Mesendoderm (in vitro differentiated cells): ENCODE data around the gene SERINC4.

ENCODE experiments used
- DNase-seq: peaks from one replicate; pipeline ENCODE4 v3.0.0; 2013
- H2AK5ac ChIP-seq: 2 replicates; pipeline ENCODE4 v1.6.1; 2013; ENCODE audit warnings: low read length, inconsistent platforms
- H2BK120ac ChIP-seq: 2 replicates; pipeline ENCODE4 v1.6.1; 2013; ENCODE audit warnings: low read depth, mild to moderate bottlenecking, low read length, moderate library complexity, mixed read lengths
- H2BK15ac ChIP-seq: replicated peaks from 2 replicates; pipeline ENCODE4 v1.6.1; 2013; ENCODE audit warnings: low read depth, mild to moderate bottlenecking, moderate library complexity
- H2BK5ac ChIP-seq: 2 replicates; pipeline ENCODE4 v1.6.1; 2013; ENCODE audit warnings: low read length, inconsistent platforms
- H3K18ac ChIP-seq: 2 replicates; pipeline ENCODE4 v1.6.1; 2013; ENCODE audit warnings: mild to moderate bottlenecking, low read length, mixed read lengths
- H3K23ac ChIP-seq: one replicate; pipeline ENCODE4 v1.6.1; 2013; ENCODE audit warnings: low read length
- H3K27ac ChIP-seq: 2 replicates; pipeline ENCODE4 v1.5.1; 2013; ENCODE audit warnings: low read depth, mild to moderate bottlenecking, inconsistent platforms, low read length, moderate library complexity
- H3K27me3 ChIP-seq: 2 replicates; pipeline ENCODE4 v1.6.1; 2013; ENCODE audit warnings: low read length, control low read depth, mild to moderate bottlenecking, inconsistent platforms; ENCODE audit not compliant: insufficient read depth, poor library complexity
- H3K36me3 ChIP-seq: 2 replicates; pipeline ENCODE4 v1.6.1; 2013; ENCODE audit warnings: low read length, inconsistent platforms; ENCODE audit not compliant: control insufficient read depth, insufficient read depth
- H3K4ac ChIP-seq: one replicate; pipeline ENCODE4 v1.6.1; 2013; ENCODE audit warnings: low read depth, mild to moderate bottlenecking, low read length, moderate library complexity
- H3K4me1 ChIP-seq: 2 replicates; pipeline ENCODE4 v1.6.1; 2013; ENCODE audit warnings: low read depth, low read length, inconsistent platforms; ENCODE audit not compliant: control insufficient read depth
- H3K4me2 ChIP-seq: 2 replicates; pipeline ENCODE4 v1.6.1; 2013; ENCODE audit warnings: low read length
- H3K4me3 ChIP-seq: 2 replicates; pipeline ENCODE4 v1.5.1; 2013; ENCODE audit warnings: mild to moderate bottlenecking, low read length
- H3K56ac ChIP-seq: one replicate; pipeline ENCODE4 v1.6.1; 2013; ENCODE audit warnings: low read length
- H3K79me1 ChIP-seq: 2 replicates; pipeline ENCODE4 v1.6.1; 2013; ENCODE audit warnings: low read length, inconsistent platforms
- H3K79me2 ChIP-seq: 2 replicates; pipeline ENCODE4 v1.6.1; 2013; ENCODE audit warnings: mild to moderate bottlenecking, low read length; ENCODE audit not compliant: control insufficient read depth, insufficient read depth
- H3K9ac ChIP-seq: 2 replicates; pipeline ENCODE4 v1.6.1; 2013; ENCODE audit warnings: low read length, inconsistent platforms
- H4K5ac ChIP-seq: one replicate; pipeline ENCODE4 v1.6.1; 2013; ENCODE audit warnings: low read length
- H4K8ac ChIP-seq: one replicate; pipeline ENCODE4 v1.6.1; 2013; ENCODE audit warnings: low read depth, mild to moderate bottlenecking, control low read depth, low read length, moderate library complexity
- WGBS: extraction: QIAGEN DNeasy Blood & Tissue Kit; methylation state at CpG from one replicate; pipeline ENCODE4 v1.1.7; 2013; ENCODE audit warnings: low lambda C conversion rate, missing lambda C conversion rate; ENCODE audit not compliant: insufficient coverage; ENCODE audit errors: extremely low coverage; 5-methylcytosine and 5-hydroxymethylcytosine counted together

SERINC4 gene

DNA sequence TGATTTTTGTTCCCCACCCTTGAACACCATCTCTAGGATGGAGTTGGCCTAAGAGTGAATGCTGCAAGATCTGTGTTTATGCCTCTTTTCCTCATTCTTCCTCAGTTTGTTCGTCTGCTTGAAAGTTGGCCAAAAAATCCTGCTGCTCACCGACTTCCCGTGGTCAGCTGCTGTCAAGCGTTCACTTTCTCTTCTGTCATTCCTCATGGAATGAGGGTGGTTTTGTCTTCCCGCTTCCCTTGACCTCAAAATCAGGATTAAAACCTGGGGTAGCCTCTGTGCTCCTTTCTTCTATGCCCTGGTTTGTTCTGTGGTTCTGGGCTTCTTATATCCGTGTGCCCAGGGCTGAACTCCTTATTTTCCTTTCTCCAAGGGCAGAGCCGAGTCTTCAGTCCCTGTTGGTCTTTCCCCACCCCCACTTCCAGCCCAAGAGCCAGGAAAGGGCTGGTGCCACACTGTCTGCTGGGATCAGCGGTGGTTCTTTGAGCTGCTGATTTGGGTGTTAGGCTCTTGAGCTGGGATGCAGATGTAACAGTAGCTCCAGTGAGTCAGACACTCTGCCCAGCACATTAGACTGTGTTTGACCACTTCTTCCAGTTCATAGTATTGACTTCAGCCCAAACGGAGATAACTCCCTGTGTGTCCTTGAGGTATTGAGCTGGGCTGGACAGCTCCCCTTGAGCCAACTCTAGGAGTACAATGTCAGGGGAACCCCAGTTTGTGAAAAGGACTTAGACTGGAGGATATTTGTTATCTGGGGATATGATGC is 5.6 kb downstream of the SERINC4 start:
- Histone ChIP-seq H2BK15ac (no peak overlapping the region), H4K5ac (no peak overlapping the region), H3K4me2 (no peak overlapping the region), H3K4me3 (no peak overlapping the region), H3K79me2 (peaks cover 16% of the 10 kb centered on the region), H2BK5ac (no peak overlapping the region), H3K9ac (no peak overlapping the region), H3K79me1 (peaks cover 20% of the 10 kb centered on the region), H2BK120ac (no peak overlapping the region), H3K56ac (no peak overlapping the region), H3K4ac (no peak overlapping the region), H3K27me3 (no peaks in the 10 kb centered on the region), H3K36me3 (peaks cover 2% of the 10 kb centered on the region), H4K8ac (no peak overlapping the region), H2AK5ac (no peak overlapping the region), H3K23ac (no peak overlapping the region), H3K4me1 (peaks cover 23% of the 10 kb centered on the region), H3K18ac (no peak overlapping the region), H3K27ac (no peak overlapping the region)
- DNase-seq = peak; percentile 46
- no CpG with 5 or more reads among the region's 9 CpGs for WGBS

DNA sequence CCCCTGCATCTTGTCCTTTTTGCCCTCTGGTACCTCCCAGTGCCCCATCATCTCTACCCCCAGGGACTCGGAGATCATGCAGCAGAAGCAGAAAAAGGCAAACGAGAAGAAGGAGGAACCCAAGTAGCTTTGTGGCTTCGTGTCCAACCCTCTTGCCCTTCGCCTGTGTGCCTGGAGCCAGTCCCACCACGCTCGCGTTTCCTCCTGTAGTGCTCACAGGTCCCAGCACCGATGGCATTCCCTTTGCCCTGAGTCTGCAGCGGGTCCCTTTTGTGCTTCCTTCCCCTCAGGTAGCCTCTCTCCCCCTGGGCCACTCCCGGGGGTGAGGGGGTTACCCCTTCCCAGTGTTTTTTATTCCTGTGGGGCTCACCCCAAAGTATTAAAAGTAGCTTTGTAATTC is 6.4 kb downstream of the SERINC4 start:
- Histone ChIP-seq H4K8ac (no peak overlapping the region), H3K36me3 (peaks cover 2% of the 10 kb centered on the region), H3K79me1 (peaks cover 20% of the 10 kb centered on the region), H3K27ac (no peak overlapping the region), H3K27me3 (no peaks in the 10 kb centered on the region), H2BK120ac (no peak overlapping the region), H4K5ac (no peak overlapping the region), H2AK5ac (no peak overlapping the region), H3K4me1 (peaks cover 23% of the 10 kb centered on the region), H3K23ac (no peak overlapping the region), H3K4ac (no peak overlapping the region), H3K56ac (peak overlapping the region; percentile 98), H3K79me2 (peaks cover 16% of the 10 kb centered on the region), H2BK5ac (no peak overlapping the region), H3K4me2 (peak overlapping the region; percentile 92), H2BK15ac (no peak overlapping the region), H3K18ac (no peak overlapping the region), H3K9ac (peak overlapping the region; percentile 99), H3K4me3 (no peak overlapping the region)
- WGBS = no CpG with 5 or more reads among the region's 10 CpGs
- DNase-seq = no peak

DNA sequence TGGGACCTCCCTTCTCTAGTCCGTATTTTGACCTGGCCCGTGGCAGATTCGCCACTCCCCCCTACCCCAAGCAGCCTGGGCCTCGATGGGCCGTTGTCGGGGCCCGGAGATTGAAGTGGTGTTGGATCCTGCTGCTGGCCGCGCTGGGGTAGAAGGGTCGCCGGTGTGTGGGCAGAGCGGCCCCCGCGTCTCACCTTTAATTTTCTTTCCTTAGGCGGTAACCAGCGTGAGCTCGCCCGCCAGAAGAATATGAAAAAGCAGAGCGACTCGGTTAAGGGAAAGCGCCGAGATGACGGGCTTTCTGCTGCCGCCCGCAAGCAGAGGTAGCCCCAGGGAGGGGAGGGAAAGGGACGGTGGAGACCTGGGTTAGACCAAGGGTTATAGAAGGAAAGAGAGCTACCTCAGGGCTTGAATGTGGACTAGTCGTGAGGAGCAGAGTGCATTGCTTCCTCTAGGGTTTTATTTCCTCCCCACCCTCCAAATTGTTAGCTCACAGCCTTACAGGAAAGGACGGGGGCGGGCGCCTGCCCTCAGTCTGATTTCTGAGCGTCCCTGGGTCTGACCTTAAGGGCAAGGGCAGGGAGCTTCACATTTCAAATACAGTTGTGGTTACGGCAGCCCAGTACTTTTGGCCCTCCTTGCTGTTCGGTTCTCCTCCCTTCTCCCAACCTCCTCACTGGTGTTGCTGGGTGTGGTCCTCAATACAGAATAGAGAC is 7.1 kb downstream of the SERINC4 start:
- H3K18ac ChIP-seq = peak overlapping the region; percentile 78
- DNase-seq = peak; percentile 59
- peak overlapping the region; percentile 95 for H3K4me3 ChIP-seq
- peak overlapping the region; percentile 92 for H3K4me2 ChIP-seq
- no CpG with 5 or more reads among the region's 33 CpGs for whole genome bisulfite sequencing
- peaks cover 16% of the 10 kb centered on the region for H3K79me2 ChIP-seq
- H3K79me1 ChIP-seq = peaks cover 20% of the 10 kb centered on the region
- H3K4me1 ChIP-seq = peaks cover 23% of the 10 kb centered on the region
- H3K4ac ChIP-seq = peak overlapping the region; percentile 95
- H3K56ac ChIP-seq = peak overlapping the region; percentile 98
- no peak overlapping the region for H2BK120ac ChIP-seq
- H2BK15ac ChIP-seq = no peak overlapping the region
- peak overlapping the region; percentile 21 for H3K27ac ChIP-seq
- H3K27me3 ChIP-seq = no peaks in the 10 kb centered on the region
- H2BK5ac ChIP-seq = peak overlapping the region; percentile 30
- H4K8ac ChIP-seq = no peak overlapping the region
- peak overlapping the region; percentile 99 for H3K9ac ChIP-seq
- peak overlapping the region; percentile 48 for H2AK5ac ChIP-seq
- H3K23ac ChIP-seq = peak overlapping the region; percentile 91
- H3K36me3 ChIP-seq = peaks cover 2% of the 10 kb centered on the region
- H4K5ac ChIP-seq = no peak overlapping the region

DNA sequence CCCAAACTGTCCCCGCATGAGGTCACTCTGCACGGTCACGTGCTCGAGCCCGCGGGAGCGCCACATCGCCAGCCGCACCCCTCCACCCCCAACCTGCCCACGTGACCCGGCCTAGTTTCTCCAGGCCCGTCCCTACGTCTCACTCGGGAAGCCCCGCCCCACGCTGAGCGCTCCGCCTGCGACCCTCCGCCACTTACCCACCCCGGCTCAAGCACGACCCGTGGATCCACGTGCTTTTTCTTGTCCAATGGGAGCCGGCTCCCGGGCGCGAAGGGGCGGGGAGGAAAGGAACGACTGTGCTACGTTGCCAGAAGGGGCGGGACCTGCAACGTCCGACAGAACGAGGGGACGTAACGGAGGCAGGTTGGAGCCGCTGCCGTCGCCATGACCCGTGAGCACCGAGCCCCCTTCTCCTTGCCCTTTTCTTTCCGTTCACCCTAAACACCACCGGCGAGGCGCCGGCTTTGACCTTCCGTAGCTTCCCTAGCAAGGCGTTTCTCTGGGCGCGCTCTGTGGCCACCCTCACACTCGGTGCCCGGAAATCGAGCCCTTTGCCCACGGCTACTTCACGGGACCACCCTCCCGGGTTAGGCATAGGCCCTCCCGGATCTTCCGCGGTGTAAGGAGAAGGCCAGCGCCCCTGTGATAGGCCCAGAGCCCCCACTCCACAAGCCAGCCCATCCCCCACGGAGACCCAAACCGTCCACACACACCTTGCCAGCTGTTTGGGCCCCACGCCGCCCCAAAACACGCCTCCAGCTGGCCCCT is 7.8 kb downstream of the SERINC4 start, which contains the start of gene SERF2:
TSS of gene SERF2 (plus strand) at position 328 of the 768 bp plus-strand sequence. CDS start at position 385, 57 bp downstream.
- Histone ChIP-seq H3K9ac (peak within 1 kb of the TSS; percentile 99), H3K56ac (peak within 1 kb of the TSS; percentile 98), H2AK5ac (peak within 1 kb of the TSS; percentile 48), H3K4ac (peak within 1 kb of the TSS; percentile 95), H3K36me3 (peaks cover 2% of the 10 kb centered on the region), H4K5ac (peak within 1 kb of the TSS; percentile 84), H3K23ac (peak within 1 kb of the TSS; percentile 91), H3K27ac (peak within 1 kb of the TSS; percentile 25), H3K79me2 (peaks cover 16% of the 10 kb centered on the region), H2BK120ac (no peak within 1 kb of the TSS), H3K79me1 (peaks cover 20% of the 10 kb centered on the region), H4K8ac (peak within 1 kb of the TSS; percentile 17), H2BK15ac (no peak within 1 kb of the TSS), H3K18ac (peak within 1 kb of the TSS; percentile 78), H3K27me3 (no peaks in the 10 kb centered on the region), H3K4me2 (peak within 1 kb of the TSS; percentile 92), H3K4me3 (peak within 1 kb of the TSS; percentile 95), H2BK5ac (peak within 1 kb of the TSS; percentile 95), H3K4me1 (peaks cover 23% of the 10 kb centered on the region)
- peak; percentile 100 for DNase-seq
- WGBS = no CpG with 5 or more reads among the region's 66 CpGs

DNA sequence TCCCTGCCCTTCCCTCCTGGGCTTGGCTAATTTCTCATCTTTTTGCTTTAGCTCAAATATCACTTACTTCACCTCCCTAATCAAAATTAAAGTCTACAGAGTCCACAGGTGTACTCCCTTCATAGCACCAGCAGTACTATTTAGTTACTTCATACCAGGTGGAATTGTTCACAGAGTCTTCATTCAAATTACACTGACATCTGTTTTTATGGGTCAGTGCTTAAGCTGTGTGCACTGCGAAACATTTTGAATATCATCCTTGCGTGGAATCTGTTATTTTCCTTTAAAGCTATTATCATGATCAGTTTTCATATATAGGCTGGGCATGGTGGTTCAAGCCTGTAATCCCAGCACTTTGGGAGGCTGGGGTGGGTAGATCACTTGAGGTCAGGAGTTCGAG is 10.6 kb downstream of the SERINC4 start:
- H2BK15ac ChIP-seq = no peak overlapping the region
- H3K4me3 ChIP-seq = no peak overlapping the region
- peaks cover 16% of the 10 kb centered on the region for H3K79me1 ChIP-seq
- H3K79me2 ChIP-seq = peaks cover 16% of the 10 kb centered on the region
- H4K8ac ChIP-seq = no peak overlapping the region
- no peak overlapping the region for H3K4me2 ChIP-seq
- no peak for DNase-seq
- no peak overlapping the region for H3K27ac ChIP-seq
- no peaks in the 10 kb centered on the region for H3K36me3 ChIP-seq
- no peak overlapping the region for H3K18ac ChIP-seq
- no peak overlapping the region for H3K9ac ChIP-seq
- H2BK5ac ChIP-seq = no peak overlapping the region
- H3K56ac ChIP-seq = no peak overlapping the region
- no peak overlapping the region for H3K23ac ChIP-seq
- H2AK5ac ChIP-seq = no peak overlapping the region
- H3K27me3 ChIP-seq = no peaks in the 10 kb centered on the region
- H3K4ac ChIP-seq = no peak overlapping the region
- no CpG with 5 or more reads among the region's 3 CpGs for WGBS
- no peak overlapping the region for H4K5ac ChIP-seq
- H3K4me1 ChIP-seq = peaks cover 10% of the 10 kb centered on the region
- no peak overlapping the region for H2BK120ac ChIP-seq
